GDM1 (cell line): ENCODE results near the gene MMP25.
"Not testable (repeated sequence)": the region's sequence is repeated elsewhere in the genome, so short reads cannot be mapped to it uniquely, and the experiment has no call there.

Source experiments
- DNase-seq: peaks from one replicate; lab custom pipeline; 2025; lab: John Stamatoyannopoulos, UW

The MMP25 gene

GRCh38 chr16:3029491-3030221 lies 16.7 kb upstream of the MMP25 start:
- DNase-seq: no peak

- no peak for DNase-seq
These were observed 15.8 kb upstream of the MMP25 start for GRCh38 chr16:3030222-3031212.

DNA sequence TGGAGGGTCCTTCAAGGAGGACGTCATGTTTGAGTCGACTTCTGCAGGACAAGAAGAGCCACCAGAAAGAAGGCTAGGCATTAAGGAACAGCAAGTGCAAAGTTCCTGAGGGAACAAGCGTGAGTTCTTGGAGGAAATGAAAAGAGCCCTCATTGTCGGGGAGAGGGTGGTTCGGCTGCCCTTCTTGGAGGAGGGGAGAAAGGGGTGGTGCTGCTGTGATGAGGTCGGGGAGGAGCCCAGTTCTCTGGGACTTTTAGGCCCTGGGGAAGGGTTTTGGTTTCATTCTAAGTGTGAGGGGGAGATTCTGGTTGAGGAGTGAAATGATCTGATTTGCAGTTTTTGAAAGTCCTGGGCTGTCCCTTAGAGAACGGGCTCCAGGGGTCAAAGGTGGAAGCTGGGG lies 13.7 kb upstream of the MMP25 start:
- DNase-seq: no peak

GRCh38 chr16:3035289-3035971 lies 10.9 kb upstream of the MMP25 start:
- no peak for DNase-seq

GRCh38 chr16:3035972-3036725 lies 10.2 kb upstream of the MMP25 start:
- DNase-seq: no peak

DNA sequence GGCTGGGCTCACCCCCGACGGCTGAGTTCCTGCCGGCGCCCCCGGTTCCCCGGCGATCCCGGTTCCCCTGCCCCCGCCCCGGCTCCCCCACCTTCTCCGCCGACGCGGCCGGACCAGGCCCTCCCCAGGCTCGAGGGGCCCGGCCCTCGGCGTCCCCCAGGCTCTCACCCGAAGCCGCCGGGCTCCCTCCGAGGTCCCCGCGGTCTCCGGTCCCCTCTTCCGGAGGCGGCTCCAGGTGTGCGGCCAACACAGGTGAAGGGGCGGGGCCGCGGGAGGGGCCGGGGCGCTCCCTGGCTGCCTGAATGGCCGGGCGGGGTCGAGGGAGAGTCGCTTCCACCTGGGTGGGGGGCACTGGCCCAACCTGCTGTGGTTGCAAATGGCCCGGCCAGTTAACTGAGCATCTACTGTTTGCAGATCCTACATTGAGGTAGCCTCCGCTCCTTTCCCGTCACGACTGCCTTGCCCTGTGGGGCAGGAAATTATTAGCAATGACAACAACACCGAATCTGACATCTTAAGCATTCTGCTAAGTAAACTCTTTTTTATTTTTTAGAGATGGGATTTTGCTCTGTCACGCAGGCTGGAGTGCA lies 9.5 kb upstream of the MMP25 start, which contains the start of gene BICDL2:
TSS of gene BICDL2 (minus strand) at position 219 of the 590 bp plus-strand sequence. CDS start 1,448 bp downstream, outside the sequence.
- DNase-seq: no peak

DNA sequence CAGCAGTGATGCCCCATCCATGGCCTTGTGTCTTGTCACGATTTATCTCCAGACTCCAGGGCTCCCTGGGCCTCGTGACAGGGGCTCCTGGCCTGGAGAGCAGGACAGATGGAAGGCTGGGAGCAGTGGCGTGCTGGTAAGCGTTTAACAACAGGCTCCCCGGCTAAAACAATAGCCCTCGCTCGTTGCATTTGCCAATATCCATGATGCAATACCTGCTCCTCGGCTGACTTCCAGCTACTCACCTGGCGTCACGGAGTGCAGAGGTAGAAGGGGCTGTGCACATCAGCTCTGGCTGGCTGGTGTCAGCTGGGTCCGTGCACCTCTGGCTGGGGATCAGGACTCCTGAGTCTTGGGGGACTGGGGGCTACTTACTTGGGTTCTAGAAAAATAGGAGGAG lies 8.1 kb upstream of the MMP25 start:
- DNase-seq: no peak

GRCh38 chr16:3038896-3039295 lies 7.5 kb upstream of the MMP25 start:
- no peak for DNase-seq

DNA sequence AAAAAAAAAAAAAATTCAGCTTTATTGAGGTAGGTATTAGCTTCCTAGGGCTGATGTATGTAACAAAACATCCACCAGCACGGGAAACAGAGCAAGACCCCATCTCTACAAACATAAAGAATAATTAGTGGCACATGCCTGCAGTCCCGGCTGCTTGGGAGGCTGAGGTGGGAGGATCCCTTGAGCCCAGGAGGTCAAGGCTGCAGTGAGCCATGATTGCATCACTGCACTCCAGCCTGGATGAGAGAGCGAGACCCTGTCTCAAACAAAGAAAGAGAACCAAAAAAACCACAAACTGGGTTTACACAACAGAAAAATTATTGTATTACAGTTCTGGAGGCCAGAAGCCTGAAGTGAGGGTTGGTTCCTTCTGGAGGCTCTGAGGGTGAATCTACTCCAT lies 4.0 kb upstream of the MMP25 start:
- DNase-seq: no peak

DNA sequence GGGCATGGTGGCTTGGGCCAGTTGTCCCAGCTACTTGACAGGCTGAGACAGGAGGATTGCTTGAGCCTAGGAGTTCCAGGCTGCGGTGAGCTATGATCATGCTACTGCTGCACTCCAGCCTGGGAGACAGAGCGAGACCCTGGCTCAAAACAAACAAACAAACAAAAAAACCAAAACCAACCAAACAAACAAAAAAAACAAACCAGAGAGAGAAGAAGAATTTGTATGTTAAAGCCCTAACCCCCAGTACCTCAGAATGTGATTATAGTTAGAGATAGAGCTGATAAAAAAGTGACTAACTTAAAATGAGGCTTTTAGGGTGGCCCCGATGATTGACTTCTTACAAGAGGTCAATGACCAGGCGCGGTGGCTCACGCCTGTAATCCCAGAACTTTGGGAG lies 1.7 kb upstream of the MMP25 start:
- DNase-seq: no peak

GRCh38 chr16:3046641-3047386 lies 453 bp downstream of the MMP25 start:
- no peak for DNase-seq

DNA sequence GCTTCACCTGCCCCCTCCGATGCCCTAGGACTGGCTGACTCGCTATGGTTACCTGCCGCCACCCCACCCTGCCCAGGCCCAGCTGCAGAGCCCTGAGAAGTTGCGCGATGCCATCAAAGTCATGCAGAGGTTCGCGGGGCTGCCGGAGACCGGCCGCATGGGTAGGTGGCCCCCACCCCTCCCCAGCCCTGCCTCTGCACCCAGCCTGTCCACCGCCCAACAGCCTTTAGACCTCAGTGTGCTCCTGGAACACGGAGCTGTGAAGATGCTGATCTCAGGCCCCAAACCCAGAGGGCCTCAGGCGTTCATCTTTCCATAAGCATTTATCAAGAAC lies 993 bp downstream of the MMP25 start:
- no peak for DNase-seq

DNA sequence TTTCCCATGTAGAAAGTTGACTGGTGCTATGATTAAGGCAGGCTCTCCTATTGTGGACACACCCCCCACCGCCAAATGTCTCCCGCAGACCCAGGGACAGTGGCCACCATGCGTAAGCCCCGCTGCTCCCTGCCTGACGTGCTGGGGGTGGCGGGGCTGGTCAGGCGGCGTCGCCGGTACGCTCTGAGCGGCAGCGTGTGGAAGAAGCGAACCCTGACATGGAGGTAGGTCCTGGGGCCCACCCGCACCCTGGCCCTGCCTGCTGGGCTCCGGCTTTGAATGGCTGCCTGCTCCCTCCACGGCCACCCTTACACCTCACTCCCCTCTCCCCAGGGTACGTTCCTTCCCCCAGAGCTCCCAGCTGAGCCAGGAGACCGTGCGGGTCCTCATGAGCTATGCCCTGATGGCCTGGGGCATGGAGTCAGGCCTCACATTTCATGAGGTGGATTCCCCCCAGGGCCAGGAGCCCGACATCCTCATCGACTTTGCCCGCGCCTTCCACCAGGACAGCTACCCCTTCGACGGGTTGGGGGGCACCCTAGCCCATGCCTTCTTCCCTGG lies 3.6 kb downstream of the MMP25 start:
- DNase-seq: no peak

DNA sequence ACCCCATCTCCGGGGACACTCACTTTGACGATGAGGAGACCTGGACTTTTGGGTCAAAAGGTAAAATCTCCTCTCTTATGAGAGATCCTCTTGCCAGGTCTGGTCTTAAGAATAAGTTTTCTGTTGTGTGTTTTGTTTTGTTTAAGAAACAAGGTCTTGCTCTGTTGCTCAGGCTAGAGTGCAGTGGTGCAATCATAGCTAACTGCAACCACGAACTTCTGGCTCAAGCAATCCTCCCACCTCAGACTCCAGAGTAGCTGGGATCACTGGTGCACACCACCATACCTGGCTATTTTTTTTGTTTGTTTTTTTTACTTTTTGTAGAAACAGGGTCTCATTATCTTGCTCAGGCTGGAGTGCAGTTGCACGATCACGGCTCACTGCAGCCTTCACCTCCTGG lies 4.1 kb downstream of the MMP25 start:
- DNase-seq: no peak

DNA sequence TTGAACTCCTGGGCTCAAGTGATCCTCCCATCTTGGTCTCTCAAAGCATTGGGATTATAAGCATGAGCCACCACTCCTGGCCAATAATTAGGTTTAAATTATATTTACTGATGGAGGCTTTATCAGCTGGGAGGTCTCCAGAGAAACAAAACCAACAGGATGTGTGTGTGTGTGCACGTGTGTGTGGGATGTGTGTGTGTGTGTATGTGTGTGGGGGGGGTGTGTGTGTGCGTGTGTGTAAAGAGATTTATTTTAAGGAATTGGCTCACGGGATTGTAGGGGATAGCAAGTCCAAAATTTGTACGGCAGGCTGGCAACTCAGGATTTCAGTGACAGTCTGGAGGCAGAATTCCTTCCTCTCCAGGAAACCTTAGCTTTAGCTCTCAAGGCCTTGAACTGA lies 4.6 kb downstream of the MMP25 start:
- no peak for DNase-seq

DNA sequence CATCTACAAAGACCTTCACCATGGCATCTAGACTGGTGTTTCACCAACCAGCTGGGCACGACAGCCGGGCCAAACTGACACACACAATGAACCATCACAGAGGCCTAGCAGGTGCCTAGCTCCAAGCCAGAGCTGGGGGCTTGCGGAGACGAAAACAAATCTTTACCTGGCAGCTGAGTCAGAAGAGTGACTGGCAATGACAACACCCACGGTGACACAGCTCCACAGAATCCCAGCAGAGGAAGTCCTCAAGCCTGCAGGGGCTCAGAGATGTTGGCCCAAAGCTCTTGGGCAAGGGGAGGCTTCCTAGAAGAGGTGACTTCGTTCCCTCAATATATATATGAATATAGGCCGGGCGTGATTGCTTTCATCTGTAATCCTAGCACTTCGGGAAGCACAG lies 5.1 kb downstream of the MMP25 start:
- no peak for DNase-seq

DNA sequence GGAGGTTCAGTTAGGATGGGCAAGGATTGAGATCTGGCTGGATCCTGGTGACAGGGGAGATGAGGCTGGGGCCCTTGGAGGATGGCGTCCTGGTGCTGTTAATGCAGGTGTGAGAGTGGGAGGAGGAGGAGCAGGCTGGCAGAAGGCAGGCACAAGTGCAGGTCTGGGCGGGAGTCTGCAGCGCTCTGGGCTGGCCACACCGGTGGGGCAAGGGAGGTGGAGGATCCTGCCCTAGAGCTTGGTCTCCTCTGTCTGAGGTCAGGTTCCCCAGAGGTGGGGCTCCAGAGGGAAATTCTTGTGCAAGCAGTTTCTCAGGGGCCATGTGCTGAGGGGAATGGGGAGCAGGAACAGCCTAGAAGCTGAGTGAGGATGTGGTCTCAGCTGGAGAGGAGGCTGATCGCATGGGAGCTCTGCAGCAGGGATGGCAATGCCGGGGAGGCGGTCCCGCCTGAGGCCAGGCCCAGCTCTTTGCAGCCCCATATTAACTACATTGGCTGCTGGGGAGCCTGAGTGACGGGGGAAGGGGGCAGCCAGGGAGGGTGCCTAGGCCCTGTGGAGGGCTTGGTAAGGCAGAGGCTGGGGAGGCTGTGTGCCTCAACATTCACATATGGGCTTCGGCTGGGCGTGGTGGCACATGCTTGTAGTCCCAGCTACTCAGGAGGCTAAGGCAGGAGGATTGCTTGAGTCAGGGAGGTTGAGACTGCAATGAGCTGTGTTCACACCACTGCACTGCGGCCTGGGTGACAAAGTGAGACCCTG lies 6.4 kb downstream of the MMP25 start:
- not testable (repeated sequence) for DNase-seq

DNA sequence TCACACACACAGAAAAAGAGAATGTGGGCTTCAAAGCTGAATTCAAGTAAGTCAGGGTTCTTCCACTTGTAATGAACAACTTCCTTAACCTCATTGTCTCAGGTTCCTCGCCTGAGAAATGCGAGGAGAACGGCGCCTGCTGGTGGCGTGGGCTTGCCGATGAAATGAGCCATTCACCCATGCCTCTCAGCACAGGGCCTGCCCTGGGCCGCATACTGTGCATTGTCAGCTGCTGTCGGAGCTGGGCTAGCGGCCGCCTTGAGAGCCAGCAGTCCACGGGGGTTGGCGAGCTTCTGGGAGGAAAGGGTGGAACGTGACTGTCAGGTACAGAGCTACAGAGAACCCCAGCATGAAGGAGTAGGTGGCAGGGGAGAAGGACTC lies 7.0 kb downstream of the MMP25 start:
- DNase-seq: not testable (repeated sequence)

- no peak for DNase-seq
These were observed 8.8 kb downstream of the MMP25 start for GRCh38 chr16:3054965-3055733.
